SKM-1 treated with dmso at 0.1 percent for 144 hours (cell line): ENCODE measurements around the gene PRKN.

Experiments
- DNase-seq: peaks from one replicate; lab custom pipeline; 2025; ENCODE audit not compliant: unreplicated experiment; lab: John Stamatoyannopoulos, UW

PRKN gene

GRCh38 chr6:161684731-161685475 lies 1042.7 kb downstream of the PRKN start:
- DNase-seq = no peak

- no peak for DNase-seq
Observed at GRCh38 chr6:161683400-161683799, 1044.2 kb downstream of the PRKN start.

- DNase-seq = no peak
Observed at GRCh38 chr6:161682982-161683381, 1044.6 kb downstream of the PRKN start.

GRCh38 chr6:161679980-161680538 lies 1047.5 kb downstream of the PRKN start:
- DNase-seq = no peak

- no peak for DNase-seq
Observed at GRCh38 chr6:161677188-161677587, 1050.4 kb downstream of the PRKN start.

- no peak for DNase-seq
Observed at GRCh38 chr6:161676586-161676985, 1051.0 kb downstream of the PRKN start.

GRCh38 chr6:161674930-161675682 lies 1052.5 kb downstream of the PRKN start:
- DNase-seq = no peak

- DNase-seq = no peak
Observed at GRCh38 chr6:161673026-161673425, 1054.5 kb downstream of the PRKN start.

- DNase-seq = no peak
Observed at GRCh38 chr6:161671117-161671516, 1056.4 kb downstream of the PRKN start.

- DNase-seq = no peak
Observed at GRCh38 chr6:161668665-161669064, 1058.9 kb downstream of the PRKN start.

GRCh38 chr6:161667957-161668356 lies 1059.6 kb downstream of the PRKN start:
- DNase-seq = no peak

- no peak for DNase-seq
Observed at GRCh38 chr6:161663682-161664081, 1063.9 kb downstream of the PRKN start.

GRCh38 chr6:161660666-161661571 lies 1066.6 kb downstream of the PRKN start:
- no peak for DNase-seq

- no peak for DNase-seq
Observed at GRCh38 chr6:161658211-161658610, 1069.4 kb downstream of the PRKN start.

- no peak for DNase-seq
Observed at GRCh38 chr6:161654209-161654608, 1073.4 kb downstream of the PRKN start.

GRCh38 chr6:161651949-161652348 lies 1075.6 kb downstream of the PRKN start:
- DNase-seq = no peak

- no peak for DNase-seq
Observed at GRCh38 chr6:161649841-161650240, 1077.7 kb downstream of the PRKN start.

GRCh38 chr6:161649068-161649467 lies 1078.5 kb downstream of the PRKN start:
- DNase-seq = no peak

- no peak for DNase-seq
Observed at GRCh38 chr6:161647234-161647633, 1080.3 kb downstream of the PRKN start.

- no peak for DNase-seq
Observed at GRCh38 chr6:161644521-161644920, 1083.0 kb downstream of the PRKN start.

GRCh38 chr6:161641175-161641574 lies 1086.4 kb downstream of the PRKN start:
- DNase-seq = no peak
